GM19372 (cell line): ENCODE measurements around the gene TPH2.

Source experiments
- ATAC-seq: cut with Tn5 transposase; IDR thresholded peaks from one replicate; pipeline ENCODE4 v1.9.1; 2021; ENCODE audit warnings: mild to moderate bottlenecking, low read depth, moderate library complexity; ENCODE audit not compliant: unreplicated experiment

Gene TPH2

DNA sequence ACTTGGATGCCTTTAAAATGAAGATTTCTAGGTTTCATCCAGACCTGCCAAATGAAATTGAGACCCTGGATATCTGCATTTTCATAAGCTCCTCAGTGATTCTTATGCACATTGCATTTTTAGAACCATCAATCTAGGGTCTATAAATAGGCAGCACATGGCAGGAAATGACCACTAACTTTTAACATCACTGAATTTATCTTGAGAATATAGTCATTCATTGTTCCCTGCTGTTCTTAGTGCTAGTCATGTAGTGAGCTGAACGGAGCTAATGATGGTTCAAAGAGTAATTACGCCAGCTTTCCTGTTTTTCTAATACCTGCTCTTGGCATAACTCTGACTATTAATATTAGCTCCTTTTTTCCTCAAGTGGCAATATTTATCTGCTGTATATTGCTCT is 91.6 kb downstream of the TPH2 start:
- ATAC-seq, result no peak

DNA sequence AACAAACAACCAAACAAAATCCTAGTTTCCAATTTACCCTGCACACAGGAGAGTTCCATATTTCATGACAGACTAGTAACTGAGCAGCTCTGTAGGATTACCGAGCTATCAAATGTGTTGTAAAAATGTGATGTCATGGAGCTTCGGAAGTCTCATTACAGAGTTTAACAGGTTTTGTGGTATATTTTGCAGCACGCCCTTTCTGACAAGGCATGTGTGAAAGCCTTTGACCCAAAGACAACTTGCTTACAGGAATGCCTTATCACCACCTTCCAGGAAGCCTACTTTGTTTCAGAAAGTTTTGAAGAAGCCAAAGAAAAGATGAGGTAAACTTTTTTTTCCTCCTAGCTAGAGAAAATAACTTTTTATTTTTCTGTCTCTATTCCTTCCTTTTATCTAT is 92.4 kb downstream of the TPH2 start:
- no peak for ATAC-seq

GRCh38 chr12:72033991-72034390 is 95.3 kb downstream of the TPH2 start:
- ATAC-seq, result no peak

- no peak for ATAC-seq
Observed at GRCh38 chr12:72035625-72036024, 97.0 kb downstream of the TPH2 start.

DNA sequence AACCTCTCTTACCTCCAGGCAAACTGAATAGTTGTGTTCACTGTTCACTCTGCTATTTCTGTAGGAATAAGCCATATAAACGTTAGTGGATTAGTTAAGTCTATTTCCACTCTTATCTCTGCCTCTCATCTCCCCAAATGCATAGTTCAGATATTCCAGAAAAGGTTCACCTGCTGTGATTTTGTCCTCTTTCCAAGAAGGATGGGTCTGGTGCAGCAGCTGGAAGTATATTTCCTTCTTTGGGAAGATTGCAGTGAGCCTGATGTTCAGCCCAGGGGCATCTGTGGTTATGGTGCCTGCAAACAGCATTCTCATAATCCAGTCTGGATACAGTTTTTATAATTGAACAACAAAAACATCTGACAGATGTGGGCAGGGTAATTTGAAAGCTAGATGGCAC is 97.7 kb downstream of the TPH2 start:
- no peak for ATAC-seq

GRCh38 chr12:72037006-72037795 is 98.6 kb downstream of the TPH2 start:
- ATAC-seq, result no peak

GRCh38 chr12:72041811-72042210 is 103.2 kb downstream of the TPH2 start:
- ATAC-seq, result no peak

- no peak for ATAC-seq
Observed at GRCh38 chr12:72053604-72054003, 115.0 kb downstream of the TPH2 start.

DNA sequence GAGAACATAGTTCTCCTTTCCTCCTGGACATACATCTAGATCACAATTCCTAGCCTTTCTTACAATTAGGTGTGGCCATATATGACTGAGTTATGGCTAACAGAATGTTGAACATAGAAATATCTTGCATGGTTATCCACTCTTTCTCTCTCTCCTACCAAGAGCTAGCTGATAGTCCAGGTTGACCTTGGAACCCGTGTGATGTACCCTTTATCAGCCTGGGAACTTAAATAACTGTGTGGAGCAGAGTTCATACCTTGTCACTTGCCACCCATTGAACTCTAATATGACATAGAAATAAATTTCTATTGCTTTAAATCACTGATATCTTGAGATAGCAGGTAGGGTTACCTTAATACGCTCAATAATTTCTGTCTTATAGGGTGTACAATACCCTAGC is 115.9 kb downstream of the TPH2 start:
- no peak for ATAC-seq

DNA sequence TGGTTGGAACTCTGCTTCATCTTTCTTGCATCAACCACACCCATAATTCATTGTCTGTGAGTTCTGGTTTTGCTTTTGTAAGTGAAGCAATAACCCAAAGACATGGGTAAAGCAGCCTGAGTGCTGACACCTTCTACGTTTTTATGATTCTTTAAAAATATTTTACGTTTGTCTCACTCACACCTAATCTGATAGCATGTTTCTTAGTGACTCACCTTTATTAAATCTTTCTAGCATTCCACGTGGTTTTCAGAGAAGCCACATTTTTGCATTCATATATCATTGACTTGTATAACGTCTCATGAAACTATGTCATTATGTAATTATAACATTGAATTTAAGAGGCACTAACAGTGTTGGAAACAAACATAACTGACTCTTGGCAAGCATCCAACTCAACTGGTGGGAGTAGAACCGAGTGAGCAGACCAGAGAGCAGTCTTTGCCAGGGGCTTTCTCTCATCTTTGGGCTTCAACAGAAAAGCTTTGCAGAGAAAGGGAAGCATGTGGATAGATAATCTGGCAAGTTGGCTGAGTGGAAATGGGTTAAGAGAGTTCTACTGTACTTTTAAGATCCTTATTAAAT is 118.8 kb downstream of the TPH2 start:
- no peak for ATAC-seq

- ATAC-seq, result no peak
Observed at GRCh38 chr12:72063073-72063472, 124.4 kb downstream of the TPH2 start.

DNA sequence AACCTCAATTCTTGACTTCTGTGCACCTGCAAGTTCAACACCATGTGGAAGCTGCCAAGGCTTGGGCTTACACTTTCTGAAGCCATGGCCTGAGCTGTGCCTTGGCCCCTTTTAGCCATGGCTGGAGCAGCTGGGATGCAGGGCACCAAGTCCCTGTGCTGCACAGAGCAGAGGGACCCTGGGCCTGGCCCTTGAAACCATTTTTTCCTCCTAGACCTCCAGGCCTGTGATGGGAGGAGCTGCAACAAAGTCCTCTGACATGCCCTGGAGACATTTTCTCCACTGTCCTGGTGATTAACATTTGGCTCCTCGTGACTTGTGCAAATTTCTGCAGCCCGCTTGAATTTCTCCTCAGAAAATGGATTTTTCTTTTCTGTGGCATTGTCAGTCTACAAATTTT is 132.4 kb downstream of the TPH2 start:
- ATAC-seq, result no peak

GRCh38 chr12:72072592-72073212 is 134.1 kb downstream of the TPH2 start:
- ATAC-seq, result no peak

DNA sequence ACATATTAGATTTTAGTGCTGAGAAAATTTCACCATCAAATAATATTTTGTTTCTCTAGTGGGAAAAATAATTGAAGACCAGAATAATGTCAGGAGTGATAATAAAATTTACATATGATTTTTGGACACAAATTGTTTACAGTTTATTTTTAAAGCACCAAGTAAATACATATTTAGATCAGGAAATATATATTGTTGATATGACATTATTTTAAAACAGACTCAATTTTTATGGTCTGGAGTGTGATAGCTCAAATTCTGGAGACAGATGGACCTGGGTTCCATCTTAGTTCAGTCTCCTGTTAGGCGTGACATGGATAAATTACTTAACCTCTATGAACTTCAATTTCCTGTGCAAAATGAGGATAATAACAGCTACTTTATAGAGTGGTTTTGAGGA is 135.4 kb downstream of the TPH2 start:
- ATAC-seq, result no peak

DNA sequence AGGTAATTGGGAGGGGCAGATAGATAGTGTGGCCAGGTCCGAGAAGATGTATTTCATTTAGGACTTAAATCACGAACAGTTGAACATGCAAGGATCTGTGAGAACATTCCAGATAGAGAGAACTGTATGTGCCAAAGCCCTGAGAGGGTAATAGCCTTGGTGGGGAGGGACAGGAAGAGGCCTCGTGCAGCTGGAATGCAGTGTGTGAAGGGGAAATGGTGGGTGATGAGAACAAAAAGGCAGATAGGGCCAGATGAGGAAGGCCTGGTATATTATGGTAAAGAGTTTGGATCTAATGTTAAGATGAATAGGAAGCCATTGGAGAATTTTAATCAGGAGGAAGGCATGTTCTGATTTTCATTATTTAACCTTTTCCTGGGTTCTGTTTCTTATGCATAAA is 136.3 kb downstream of the TPH2 start:
- no peak for ATAC-seq

DNA sequence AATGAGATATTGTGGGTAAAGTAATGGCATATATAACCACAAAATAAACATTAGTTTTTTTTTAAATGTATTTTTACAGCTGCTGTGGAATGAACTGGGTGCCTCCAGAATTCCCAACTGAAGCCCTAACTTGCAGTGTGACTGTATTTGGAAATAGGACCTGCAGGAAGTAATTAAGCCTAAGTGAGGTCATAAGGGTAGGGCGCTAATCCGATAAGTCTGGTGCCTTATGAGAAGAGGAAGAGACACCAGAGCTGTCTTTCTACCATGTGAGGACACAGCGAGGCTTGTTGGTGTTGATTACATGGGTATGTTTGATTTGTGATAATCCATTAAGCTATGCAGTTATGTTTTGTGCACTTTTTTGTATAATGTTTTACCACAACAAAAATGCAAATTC is 136.8 kb downstream of the TPH2 start:
- no peak for ATAC-seq

DNA sequence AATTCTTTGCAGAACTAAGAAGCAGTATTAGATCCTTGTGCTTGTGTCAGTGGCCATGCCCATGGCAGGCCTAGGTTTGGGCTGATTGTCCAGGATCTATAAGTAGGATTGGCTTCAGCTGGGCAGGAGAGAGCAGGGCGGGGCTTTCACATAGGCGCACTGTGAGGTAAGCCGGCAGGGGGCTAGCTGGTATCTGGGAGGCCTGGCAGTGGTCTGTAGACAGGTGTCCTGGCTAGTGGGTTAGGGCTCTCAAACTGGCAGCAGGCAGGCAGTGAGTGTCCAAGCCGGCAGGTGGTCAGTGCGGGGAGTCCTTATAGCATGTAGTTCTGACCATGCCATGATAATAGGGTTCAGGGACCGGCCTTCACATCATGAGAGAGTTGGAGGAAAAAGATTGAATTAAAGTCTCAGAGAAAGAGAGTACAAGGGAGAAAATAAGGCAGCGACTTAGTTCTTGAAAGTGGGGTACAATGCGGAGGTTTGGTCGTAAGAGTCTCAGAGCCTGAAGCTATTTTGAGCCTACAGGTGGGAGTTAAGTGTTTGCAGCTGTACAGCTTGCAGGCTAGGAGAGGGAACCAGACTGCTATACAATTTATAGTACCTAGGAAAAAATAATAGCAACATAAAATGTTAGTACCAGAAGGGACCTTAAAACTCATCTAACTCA is 137.4 kb downstream of the TPH2 start:
- no peak for ATAC-seq

GRCh38 chr12:72076558-72076915 is 137.9 kb downstream of the TPH2 start:
- ATAC-seq, result no peak

- no peak for ATAC-seq
Observed at GRCh38 chr12:72077111-72077820, 138.6 kb downstream of the TPH2 start.

DNA sequence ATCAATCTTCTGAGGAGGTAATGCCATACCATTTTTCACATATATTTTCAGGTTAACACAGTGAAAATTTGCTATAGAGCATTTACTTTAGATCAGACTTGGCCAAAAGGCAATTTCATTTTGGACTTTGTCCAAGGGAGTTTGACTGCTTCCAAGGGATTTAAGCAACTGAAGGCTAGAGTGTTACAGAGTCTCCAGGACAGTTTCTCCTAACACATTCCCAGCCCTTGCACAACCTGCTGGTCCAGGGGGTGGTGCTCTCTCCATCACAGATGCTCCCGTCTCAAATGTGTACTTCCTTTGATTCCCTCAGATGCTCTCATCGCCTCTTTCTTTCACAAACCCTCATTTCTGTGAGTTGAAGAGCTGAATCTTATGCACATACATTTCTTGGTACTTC is 143.1 kb downstream of the TPH2 start:
- no peak for ATAC-seq
